ENCODE measurements around the gene VGLL3. TPM values are rescaled to one million over a fixed set of nuclear protein-coding genes. Genes with fewer than 3 reads are reported as not detected.
"Not testable (repeated sequence)": the region's sequence is repeated elsewhere in the genome, so short reads cannot be mapped to it uniquely, and the experiment has no call there.

The VGLL3 gene
- total RNA-seq, 2 donors from 2014 or later = 87.2 to 151 TPM

- no peak for DNase-seq (ENCODE audit: low spot score)
- intact Hi-C loops (cut with DNase I) = loop anchor here in 1 of 2 donors (10.0 kb wide), 2 partner anchors 93 to 197 kb away; no protein-coding TSS in a partner anchor
Measured at GRCh38 chr3:86991840-86992435, 989 bp upstream of the VGLL3 start.

- DNase-seq (ENCODE audit: low spot score) = no peak
- intact Hi-C loops (cut with DNase I) = loop anchor here in 1 of 2 donors (10.0 kb wide), 2 partner anchors 93 to 197 kb away; no protein-coding TSS in a partner anchor
Measured at GRCh38 chr3:86991482-86991815, 500 bp upstream of the VGLL3 start.

DNA sequence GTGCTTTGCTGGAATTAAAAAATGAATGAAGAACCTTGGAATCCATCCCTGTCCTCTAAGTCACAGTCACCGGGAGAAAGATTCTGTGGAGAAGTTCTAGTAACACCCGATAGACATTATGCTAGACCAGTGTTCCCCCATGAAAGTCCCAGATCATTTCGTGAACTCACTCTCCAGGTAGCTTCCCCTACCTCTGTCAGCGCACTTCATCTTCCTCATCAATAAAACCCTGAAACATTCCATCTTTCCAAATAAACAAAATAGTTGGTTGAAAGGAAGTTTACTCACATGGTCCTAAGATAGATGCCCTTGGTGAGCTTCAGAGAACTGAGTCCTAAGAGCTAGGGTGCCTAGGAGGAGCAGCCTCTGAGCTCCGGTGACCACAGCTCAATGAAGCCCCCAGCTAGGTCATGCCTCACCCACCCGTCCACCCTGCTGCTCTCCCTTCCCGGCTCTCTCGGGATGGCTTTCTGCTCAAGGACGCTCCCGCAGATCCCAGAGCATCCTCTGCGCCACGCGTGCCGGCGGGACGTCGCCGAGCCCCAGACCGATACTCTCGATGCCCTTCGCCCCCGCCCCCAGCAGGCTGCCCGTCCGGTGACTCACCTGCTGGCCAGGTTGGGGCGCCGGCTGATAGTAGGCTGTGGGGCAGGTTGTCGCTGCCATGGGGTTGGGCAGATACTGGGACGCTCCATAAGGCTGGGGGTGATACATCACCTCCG lies 776 bp downstream of the VGLL3 start:
- intact Hi-C loops (cut with DNase I) = loop anchor here in 1 of 2 donors (10.0 kb wide), 2 partner anchors 95 to 195 kb away; no protein-coding TSS in a partner anchor
- DNase-seq (ENCODE audit: low spot score) = no peak

DNA sequence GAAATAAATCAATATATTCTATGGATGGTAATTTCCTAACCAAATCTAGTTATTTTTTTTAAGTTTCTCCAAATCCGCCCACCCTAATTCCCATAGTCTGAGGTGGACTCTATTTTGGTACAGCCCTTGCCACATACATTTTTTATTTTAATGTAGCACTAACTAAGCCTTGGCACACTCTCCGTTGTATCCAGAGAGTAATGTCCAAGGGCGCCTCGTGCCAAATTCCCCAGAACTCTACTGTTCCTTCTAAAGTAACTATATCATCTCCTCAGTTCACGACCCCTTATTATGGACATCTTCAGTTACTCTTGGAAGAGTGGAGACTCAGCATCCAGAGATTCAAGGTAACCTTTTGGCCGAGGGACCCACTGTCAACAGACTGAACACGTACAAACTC lies 1.3 kb downstream of the VGLL3 start:
- intact Hi-C loops (cut with DNase I) = loop anchor here in 1 of 2 donors (10.0 kb wide), 3 partner anchors 55 to 195 kb away; no protein-coding TSS in a partner anchor
- no peak for DNase-seq (ENCODE audit: low spot score)

GRCh38 chr3:86989006-86989405 lies 1.9 kb downstream of the VGLL3 start:
- no peak for DNase-seq (ENCODE audit: low spot score)

DNA sequence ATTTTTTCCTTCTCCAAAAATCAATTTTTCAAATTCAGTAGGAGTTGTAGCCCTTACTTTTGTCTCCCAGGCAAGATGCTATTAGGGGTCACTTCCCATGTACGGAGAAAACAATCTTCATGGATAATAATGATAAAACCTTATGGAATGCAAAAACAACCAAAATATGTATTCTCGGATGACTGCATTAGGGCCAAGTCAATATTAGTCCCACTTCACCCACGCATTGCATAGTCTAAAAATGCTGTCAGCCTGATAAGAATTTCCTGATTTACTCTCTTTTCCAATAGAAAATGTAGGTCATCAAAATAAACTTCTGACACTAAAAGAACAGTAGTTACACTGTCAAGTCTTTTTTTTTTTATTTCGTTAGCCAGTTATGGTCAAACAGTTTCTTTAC lies 2.7 kb downstream of the VGLL3 start:
- DNase-seq (ENCODE audit: low spot score) = no peak
- intact Hi-C loops (cut with DNase I) = loop anchor here in 1 of 2 donors (10.0 kb wide), 1 partner anchor 53 kb away; no protein-coding TSS in a partner anchor

More at GRCh38 chr3:86989006-86989405, 1.9 kb downstream of the VGLL3 start:
- intact Hi-C loops (cut with DNase I) = loop anchor here in 1 of 2 donors (10.0 kb wide), 1 partner anchor 54 kb away; no protein-coding TSS in a partner anchor

GRCh38 chr3:86987421-86987715 lies 3.6 kb downstream of the VGLL3 start:
- DNase-seq (ENCODE audit: low spot score) = no peak

DNA sequence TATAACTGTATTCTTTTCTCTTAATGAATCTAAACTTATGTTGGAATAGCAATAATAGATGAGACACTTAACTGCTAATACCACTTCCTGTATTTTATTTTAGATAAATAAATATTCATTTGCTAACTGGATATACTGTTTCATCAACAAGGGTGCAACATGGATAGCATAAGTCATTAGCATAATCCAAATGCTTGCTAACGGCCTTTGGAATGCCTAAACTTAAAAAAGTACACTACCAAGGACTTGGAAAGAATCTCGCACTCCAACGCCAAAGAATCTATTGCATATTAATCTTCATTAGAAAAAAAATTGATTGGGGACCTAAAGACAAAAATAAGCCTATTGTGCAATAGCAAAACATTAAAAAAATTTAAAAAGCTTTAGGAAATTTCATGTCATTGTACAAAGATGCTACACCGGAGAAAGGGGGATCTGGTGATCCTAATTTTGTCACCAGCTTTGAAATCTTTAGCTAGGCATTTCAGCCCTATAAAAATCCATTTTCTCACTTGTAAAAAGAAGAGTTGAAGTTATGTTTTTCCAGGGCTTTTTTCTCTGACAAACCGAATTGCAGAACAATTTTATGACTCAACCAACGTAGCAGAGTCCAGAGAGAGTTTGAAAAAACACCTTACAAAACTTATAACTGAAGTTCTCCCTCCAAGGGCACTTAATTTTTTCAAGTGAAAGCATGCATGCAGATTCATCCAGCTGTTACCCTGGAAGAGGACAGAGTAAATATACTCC lies 4.1 kb downstream of the VGLL3 start:
- intact Hi-C loops (cut with DNase I) = loop anchor here in 1 of 2 donors (10.0 kb wide), 1 partner anchor 52 kb away; no protein-coding TSS in a partner anchor
- DNase-seq (ENCODE audit: low spot score) = no peak

More at GRCh38 chr3:86987421-86987715, 3.6 kb downstream of the VGLL3 start:
- intact Hi-C loops (cut with DNase I) = loop anchor here in 1 of 2 donors (10.0 kb wide), 1 partner anchor 53 kb away; no protein-coding TSS in a partner anchor

- no peak for DNase-seq (ENCODE audit: low spot score)
- intact Hi-C loops (cut with DNase I) = loop anchor here in 1 of 2 donors (10.0 kb wide), 1 partner anchor 51 kb away; no protein-coding TSS in a partner anchor
Measured at GRCh38 chr3:86985181-86985826, 5.6 kb downstream of the VGLL3 start.

DNA sequence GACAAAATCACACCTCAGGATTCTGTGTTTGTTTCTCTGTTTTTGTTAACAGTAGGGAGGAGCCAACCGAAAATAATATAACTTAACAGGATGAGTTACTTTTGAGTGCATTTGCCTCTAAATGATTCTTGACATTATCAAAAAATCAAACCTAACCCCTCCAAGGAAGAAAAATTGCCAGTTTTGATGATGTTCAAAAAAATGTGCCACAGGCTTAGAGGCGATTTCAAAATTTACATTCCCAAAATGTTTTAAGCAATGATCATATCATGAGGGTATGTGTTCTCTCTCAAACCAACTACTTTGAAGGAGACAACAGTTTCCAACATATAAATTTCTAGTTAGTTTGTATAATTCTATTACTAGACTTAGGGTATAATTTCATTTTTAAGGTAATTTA lies 6.7 kb downstream of the VGLL3 start:
- no peak for DNase-seq (ENCODE audit: low spot score)
- intact Hi-C loops (cut with DNase I) = loop anchor here in 1 of 2 donors (10.0 kb wide), 1 partner anchor 49 kb away; no protein-coding TSS in a partner anchor

- no peak for DNase-seq (ENCODE audit: low spot score)
- intact Hi-C loops (cut with DNase I) = loop anchor here in 1 of 2 donors (10.0 kb wide), 1 partner anchor 48 kb away; no protein-coding TSS in a partner anchor
Measured at GRCh38 chr3:86982883-86983282, 8.1 kb downstream of the VGLL3 start.

DNA sequence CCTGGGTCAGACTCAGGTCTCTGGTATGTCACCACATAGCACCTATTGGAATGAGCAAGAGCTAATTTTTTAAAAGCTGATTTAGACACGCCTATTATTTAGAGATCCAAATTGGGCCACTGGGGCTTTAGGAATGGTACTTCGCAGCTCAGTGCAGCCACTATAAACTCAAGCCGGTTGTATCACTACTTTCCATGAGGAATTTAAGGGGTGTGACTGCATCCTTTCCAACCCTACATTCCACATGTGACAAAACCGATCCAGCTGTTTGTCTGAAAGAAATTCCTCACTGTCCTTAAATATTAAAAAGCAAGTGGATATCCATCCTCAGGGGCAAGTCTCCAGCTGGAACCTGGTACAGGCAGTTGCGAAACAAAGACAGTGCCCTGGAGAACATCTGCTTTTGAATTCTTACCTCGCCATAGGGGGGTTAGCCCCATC lies 12.8 kb downstream of the VGLL3 start:
- intact Hi-C loops (cut with DNase I) = no loop called here
- DNase-seq (ENCODE audit: low spot score) = no peak

DNA sequence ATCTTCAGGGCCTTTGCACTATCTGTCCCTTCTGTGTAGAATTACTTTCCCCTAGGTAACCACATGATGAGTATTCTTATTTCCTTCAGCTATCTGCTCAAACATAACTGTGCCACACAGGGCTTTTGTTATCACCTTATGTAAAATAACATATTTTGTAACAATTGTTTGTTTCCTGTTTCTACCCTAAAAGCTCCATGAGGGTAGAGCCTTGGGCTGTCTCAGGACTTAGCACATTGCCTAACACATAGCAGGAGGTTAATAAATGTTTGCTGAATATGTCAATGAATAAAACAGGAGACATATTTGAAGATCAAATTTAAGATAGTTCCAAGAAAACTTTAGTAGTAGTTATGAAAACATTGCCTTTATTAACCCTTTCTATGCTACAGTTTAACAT lies 14.7 kb downstream of the VGLL3 start:
- no peak for DNase-seq (ENCODE audit: low spot score)
- intact Hi-C loops (cut with DNase I) = no loop called here

GRCh38 chr3:86974177-86974576 lies 16.8 kb downstream of the VGLL3 start:
- intact Hi-C loops (cut with DNase I); DNase-seq (ENCODE audit: low spot score): not testable (repeated sequence)

- intact Hi-C loops (cut with DNase I) = no loop called here
- DNase-seq (ENCODE audit: low spot score) = no peak
Measured at GRCh38 chr3:86973440-86973839, 17.5 kb downstream of the VGLL3 start.

DNA sequence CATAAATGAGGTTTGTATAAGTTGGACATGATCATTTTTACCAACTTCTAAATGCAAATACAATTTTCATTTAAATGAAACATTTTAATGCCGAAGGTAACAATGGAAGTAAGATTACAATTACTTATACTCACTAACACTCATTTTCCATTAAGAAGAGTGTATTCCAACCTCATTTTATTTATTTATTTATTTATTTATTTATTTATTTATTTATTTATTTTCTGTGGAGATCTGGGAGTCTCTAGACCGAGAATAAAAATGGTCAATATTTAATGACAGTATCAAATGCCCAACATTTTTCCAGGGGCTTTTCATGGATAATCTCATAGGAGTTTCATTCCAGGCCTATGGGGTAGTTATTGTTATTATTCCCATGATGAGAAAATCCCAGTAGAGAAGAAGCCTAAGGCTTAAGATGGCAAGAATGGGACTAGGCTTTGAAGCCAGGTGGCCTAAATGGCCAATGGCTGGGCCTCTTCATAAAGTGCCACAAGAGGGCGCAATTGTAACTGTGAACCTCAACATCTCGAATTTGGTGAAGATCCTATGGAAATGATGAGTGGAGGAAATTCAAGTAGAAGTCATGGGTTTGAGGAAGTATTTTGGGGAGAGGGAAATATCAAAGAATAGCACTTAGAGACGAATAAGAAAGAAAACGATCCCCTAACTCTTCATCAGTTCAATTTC lies 21.3 kb downstream of the VGLL3 start:
- DNase-seq (ENCODE audit: low spot score) = no peak
- intact Hi-C loops (cut with DNase I) = no loop called here

GRCh38 chr3:86968244-86968932 lies 22.6 kb downstream of the VGLL3 start:
- DNase-seq (ENCODE audit: low spot score) = no peak
- intact Hi-C loops (cut with DNase I) = no loop called here

- no peak for DNase-seq (ENCODE audit: low spot score)
- intact Hi-C loops (cut with DNase I) = no loop called here
Measured at GRCh38 chr3:86967062-86967461, 23.9 kb downstream of the VGLL3 start.

All from posterior vena cava (tissue), 2 donors.